Measurements from ENCODE around the gene RAB15. TPM values are rescaled to one million over a fixed set of nuclear protein-coding genes. Genes with fewer than 3 reads are reported as not detected.

The RAB15 gene
- total RNA-seq, 1 donor from 2014 or later, result 36.3 TPM

DNA sequence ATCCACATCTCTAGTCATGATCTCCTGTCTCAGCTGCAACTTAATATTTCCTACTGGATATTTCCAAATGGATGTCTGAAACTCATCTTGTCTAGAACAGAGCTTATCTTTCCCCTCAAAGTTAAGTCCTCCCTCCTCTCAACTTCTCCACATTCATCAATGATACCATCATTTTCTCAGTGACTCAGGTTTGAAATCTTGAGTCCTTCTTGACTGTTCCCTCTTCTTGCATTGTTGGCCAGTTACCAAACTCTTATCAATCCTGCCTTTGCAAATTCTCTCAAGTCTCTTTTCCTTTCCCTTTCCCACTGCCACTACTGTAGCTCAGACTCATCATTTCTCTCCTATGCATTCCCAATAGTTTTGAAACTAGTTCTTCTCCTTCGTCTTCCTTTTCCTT lies 72.2 kb downstream of the RAB15 start:
- Mint-ChIP-seq H3K9me3 (ENCODE audit: unreplicated experiment) (peaks cover 3% of the 10 kb centered on the region), H3K4me1 (ENCODE audit: low read depth, unreplicated experiment) (peaks cover 6% of the 10 kb centered on the region), H3K27me3 (ENCODE audit: low read depth, unreplicated experiment) (peaks cover 14% of the 10 kb centered on the region), H3K27ac (ENCODE audit: unreplicated experiment) (no peak overlapping the region), H3K36me3 (ENCODE audit: low read depth, unreplicated experiment) (no peaks in the 10 kb centered on the region), H3K4me3 (ENCODE audit: unreplicated experiment) (no peak overlapping the region)
- Histone ChIP-seq H3K9me3 (ENCODE audit: insufficient read depth, low read depth, low read length) (no peaks in the 10 kb centered on the region), H3K4me1 (ENCODE audit: insufficient read depth, low read length) (no peaks in the 10 kb centered on the region), H2AFZ (ENCODE audit: low read depth, low read length) (no peak overlapping the region), H3K27me3 (ENCODE audit: insufficient read depth, low read length) (peaks cover 26% of the 10 kb centered on the region), H3K27ac (ENCODE audit: low read depth, low read length) (no peak overlapping the region), H4K20me1 (ENCODE audit: insufficient read depth, low read length) (no peaks in the 10 kb centered on the region), H3K36me3 (ENCODE audit: insufficient read depth, low read length) (no peaks in the 10 kb centered on the region), H3K79me2 (ENCODE audit: insufficient read depth, low read length) (no peaks in the 10 kb centered on the region), H3K4me2 (ENCODE audit: low read length) (no peak overlapping the region), H3K4me3 (ENCODE audit: insufficient read depth, low read depth, low read length) (no peak overlapping the region), H3K9ac (ENCODE audit: low read length) (no peak overlapping the region)
- FAIRE-seq (no peak), DNase-seq (ENCODE audit: low read depth) (peak; percentile 29)
- TF ChIP-seq EZH2 (IDR thresholded peaks at IDR 0.05; ENCODE audit: insufficient read depth, low read length), result no peak
- TF ChIP-seq, protein P1, sequence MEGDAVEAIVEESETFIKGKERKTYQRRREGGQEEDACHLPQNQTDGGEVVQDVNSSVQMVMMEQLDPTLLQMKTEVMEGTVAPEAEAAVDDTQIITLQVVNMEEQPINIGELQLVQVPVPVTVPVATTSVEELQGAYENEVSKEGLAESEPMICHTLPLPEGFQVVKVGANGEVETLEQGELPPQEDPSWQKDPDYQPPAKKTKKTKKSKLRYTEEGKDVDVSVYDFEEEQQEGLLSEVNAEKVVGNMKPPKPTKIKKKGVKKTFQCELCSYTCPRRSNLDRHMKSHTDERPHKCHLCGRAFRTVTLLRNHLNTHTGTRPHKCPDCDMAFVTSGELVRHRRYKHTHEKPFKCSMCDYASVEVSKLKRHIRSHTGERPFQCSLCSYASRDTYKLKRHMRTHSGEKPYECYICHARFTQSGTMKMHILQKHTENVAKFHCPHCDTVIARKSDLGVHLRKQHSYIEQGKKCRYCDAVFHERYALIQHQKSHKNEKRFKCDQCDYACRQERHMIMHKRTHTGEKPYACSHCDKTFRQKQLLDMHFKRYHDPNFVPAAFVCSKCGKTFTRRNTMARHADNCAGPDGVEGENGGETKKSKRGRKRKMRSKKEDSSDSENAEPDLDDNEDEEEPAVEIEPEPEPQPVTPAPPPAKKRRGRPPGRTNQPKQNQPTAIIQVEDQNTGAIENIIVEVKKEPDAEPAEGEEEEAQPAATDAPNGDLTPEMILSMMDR (IDR thresholded peaks at IDR 0.05; ENCODE audit: insufficient read depth, low read depth, low read length), result no peak

Other genes starting within 250 kb of the RAB15 start
- gene SPTB, start 92.4 kb downstream of the RAB15 start, total RNA-seq, result 0.32 and 0.43 TPM in 2 replicates
- 45.3 and 48.1 TPM in 2 replicates for gene CHURC1, start 57.9 kb downstream of the RAB15 start, total RNA-seq
- not detected in 2 replicates for gene GPX2, start 29.6 kb downstream of the RAB15 start, total RNA-seq
- 19.9 and 20.0 TPM in 2 replicates for gene FNTB, start 14.6 kb upstream of the RAB15 start, total RNA-seq
- gene MAX, start 130.2 kb upstream of the RAB15 start, total RNA-seq, result 113 and 115 TPM in 2 replicates

Data from astrocyte (in vitro differentiated cells and primary cell).